SH-SY5Y (cell line): ENCODE measurements around the gene SP9.

Experiments
- GATA2 ChIP-seq: IDR thresholded peaks from 2 replicates; pipeline ENCODE4 v1.6.1; 2011; ENCODE audit warnings: mild to moderate bottlenecking, low read depth, low read length
- GATA3 ChIP-seq: IDR thresholded peaks from 2 replicates; pipeline ENCODE4 v1.6.1; 2011; ENCODE audit warnings: low read depth, mild to moderate bottlenecking, low read length, moderate library complexity

- TF ChIP-seq GATA3 (no peak), GATA2 (no peak)
These were observed 667 bp downstream of the SP9 start for GRCh38 chr2:174335254-174335987.
